Measurements from ENCODE around the gene UBA7.
A peak's percentile ranks its signal among the peaks of the same experiment; 100 is the strongest.

GRCh38 chr3:49786357-49787181, 27.2 kb downstream of the UBA7 start, which contains the start of gene IP6K1:
- TF ChIP-seq POLR2A (IDR thresholded peaks at IDR 0.05; ENCODE audit: low read depth, low read length) (peak; percentile 86), POLR2AphosphoS5 (IDR thresholded peaks at IDR 0.05; ENCODE audit: low read depth, low read length) (peak; percentile 73; the same call in 1 of the 2 replicates), TAF1 (IDR thresholded peaks at IDR 0.05; ENCODE audit: borderline replicate concordance, low read depth, low read length) (0 out of 2 replicates have a peak, but pooled peaks have one; percentile 36)

All from GM12892 (cell line).